ENCODE measurements around the gene SLC13A3.
"Not testable (repeated sequence)": the region's sequence is repeated elsewhere in the genome, so short reads cannot be mapped to it uniquely, and the experiment has no call there.

The SLC13A3 gene

DNA sequence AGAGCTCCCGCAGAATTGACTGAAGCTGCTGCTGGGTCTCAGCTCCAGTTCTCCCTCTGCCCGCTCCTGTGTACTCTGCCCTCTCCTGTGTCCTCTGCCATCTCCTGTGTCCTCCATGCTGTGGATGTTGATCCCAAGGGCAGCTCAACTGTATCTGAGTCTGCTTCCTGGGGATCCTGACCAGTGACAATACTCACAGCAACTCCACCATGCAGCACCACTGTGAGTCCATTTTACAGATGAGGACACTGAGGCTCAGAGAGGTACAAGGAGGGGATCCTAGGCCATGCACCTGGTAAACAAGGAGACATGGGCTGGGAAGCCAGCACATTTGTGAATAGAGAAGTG lies 29.4 kb upstream of the SLC13A3 start:
- no peak for DNase-seq

DNA sequence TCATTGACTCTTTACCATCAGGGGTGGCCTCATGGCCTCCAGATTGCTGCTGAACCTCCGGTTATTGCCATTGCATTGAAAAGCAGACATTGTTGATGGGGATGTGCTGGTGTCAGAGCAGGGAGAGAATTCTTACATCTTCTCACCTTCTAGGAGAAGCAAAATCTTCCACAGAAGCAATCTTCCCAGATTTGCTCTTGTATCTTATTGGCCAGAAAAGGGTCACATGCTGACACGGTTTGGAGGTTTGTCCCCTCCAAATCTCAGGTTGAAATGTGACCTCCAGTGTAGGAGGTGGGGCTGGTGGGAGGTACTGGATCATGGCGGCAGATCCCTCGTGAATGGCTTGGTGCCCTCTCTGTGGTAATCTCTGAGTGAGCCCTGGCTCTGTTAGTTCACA lies 27.3 kb upstream of the SLC13A3 start:
- no peak for DNase-seq

DNA sequence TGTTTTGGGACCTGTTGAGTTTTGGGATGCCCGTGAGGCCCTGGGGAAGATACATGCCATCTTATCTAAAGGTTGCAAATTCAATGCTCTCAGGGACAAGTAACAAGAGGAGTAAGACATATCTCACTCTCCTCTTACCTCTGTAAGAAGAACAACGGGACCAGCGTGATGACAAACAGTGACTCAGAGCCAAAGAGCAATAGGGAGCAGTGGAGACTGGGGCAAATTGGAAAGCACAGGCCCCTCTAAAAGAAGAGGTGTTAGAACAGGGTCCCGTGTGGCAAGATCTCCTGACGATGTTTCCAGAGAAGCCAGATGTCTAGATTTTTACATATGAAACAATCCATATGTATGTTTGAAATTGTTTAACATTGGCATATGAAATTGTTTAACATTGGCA lies 26.3 kb upstream of the SLC13A3 start:
- no peak for DNase-seq

DNA sequence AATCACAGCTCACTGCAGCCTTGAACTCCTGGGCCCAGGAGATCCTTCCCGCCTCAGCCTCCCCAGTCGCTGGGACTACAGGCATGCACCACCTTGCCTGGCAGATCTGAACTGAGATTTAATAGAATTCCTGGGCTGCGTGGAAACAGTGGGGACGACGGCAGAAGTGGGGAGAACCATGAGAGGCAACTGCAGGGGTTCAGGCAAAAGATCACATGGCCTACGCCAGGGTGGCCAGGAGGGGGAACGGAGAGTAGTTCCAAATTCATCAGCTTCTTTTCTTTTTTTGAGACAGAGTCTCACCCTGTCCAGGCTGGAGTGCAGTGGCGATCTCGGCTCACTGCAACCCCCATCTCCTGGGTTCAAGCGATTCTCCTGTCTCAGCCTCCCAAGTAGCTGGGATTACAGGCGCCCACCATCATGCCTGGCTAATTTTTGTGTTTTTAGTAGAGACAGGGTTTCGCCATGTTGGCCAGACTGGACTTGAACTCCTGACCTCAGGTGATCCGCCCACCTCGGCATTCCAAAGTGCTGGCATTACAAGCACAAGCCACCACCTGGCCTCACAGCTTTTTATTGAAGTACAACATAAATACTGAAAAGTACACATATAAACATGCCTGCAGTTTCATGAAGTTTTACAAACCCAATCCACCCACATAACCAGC lies 25.5 kb upstream of the SLC13A3 start:
- DNase-seq: not testable (repeated sequence)

DNA sequence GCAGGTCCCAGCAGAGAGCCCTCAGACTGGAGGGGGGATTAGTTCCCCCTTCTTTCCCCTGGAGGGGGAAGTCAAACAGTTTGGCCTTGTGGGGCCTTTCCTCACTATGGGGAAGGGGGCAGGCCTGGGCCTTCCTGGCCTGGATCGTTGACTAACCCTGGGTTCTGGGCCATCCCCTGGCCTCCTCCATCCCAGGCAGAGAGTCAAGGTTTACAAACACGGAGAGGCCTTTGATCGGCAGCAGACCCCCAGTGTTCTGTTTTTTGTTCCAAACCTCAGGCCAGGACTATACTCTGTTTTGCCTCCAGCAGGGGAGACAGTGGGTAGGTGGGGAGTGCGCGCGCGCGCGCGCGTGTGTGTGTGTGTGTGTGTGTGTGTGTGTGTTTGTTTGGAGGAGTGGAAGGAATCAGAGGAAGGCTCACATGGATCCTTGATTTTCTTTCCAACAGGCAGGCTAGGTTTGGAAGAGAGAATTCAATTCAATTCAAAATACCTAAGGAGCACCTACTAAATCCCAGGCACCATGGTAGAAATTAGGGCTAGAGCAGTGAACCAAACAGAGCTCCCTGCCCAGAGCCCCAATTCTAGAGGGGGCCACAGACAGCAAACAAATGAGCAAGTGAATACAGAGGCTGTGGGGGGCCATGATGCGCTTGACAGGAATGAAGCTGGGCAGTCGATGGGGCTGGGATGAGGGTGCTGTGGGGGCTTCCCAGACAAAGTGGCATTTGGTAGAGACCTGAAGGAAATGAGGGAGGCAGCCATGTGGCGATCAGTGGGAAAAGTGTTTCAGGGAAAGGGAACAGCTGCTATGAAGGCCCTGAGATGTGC lies 23.2 kb upstream of the SLC13A3 start:
- DNase-seq: no peak

DNA sequence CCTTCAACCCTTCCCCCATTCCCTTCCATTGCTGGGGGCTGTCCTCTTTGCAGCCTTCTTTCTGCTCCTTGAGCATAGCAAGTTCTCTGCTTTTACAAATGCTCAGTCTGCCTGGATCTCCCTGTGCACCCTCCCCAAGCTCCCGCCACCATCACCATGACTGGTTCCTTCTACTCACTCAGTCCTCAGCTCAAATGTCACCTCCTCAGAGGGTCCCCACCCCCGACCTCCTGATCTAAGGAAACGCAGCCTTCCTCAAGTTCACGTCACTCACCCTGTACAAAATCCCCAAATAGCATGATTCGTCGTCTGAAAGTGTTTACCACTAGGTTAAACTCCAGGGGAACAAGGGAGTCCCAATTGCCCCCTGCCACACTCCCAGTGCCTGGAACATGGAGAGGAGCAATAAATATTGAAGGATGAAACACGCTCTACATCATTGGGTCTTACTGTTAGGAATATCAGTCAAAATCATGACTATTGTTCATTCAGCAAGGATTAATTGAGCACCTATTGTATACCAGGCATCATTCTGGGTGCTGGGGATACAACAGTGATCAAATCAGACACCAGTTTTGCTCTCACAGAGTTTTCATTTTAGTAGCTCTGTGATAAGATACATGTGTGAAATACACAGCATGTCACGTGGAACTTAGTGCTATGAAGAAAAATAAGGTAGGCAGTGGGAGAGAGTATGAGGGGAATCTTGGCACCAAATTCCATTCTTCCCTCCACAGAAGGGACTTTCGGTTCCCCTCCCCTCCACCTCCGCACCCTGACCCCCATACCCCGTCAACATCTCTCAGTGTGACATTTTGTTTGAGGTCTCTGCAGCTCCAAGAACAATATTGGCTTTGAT lies 22.4 kb upstream of the SLC13A3 start:
- DNase-seq: no peak

DNA sequence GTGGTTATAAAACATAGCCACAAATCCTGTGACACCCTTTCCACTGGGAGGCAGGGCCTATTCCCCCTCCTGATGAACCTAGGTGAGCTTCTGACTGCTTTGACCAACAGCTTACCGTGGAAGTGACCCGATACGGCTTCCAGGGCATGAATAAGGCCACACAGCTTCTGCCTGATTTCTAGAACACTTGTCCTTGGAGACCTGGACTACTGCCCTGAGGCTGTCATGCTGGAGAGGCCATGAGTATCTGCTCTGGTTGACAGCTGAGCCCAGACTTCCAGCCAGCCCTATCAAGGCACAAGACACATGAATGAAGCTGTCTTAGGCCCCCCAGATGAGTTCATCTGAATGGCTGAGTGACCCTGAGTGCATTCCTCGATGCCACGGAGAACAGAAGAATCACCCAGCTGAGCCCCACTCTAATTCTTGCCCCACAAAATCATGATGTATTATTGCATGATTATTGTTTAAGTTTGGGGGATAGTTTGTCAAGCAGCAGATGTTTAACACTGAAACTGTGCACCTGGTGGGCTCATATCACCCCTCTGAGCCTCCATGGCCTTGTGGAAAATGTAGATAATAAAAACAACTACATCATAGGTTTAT lies 21.4 kb upstream of the SLC13A3 start:
- no peak for DNase-seq

DNA sequence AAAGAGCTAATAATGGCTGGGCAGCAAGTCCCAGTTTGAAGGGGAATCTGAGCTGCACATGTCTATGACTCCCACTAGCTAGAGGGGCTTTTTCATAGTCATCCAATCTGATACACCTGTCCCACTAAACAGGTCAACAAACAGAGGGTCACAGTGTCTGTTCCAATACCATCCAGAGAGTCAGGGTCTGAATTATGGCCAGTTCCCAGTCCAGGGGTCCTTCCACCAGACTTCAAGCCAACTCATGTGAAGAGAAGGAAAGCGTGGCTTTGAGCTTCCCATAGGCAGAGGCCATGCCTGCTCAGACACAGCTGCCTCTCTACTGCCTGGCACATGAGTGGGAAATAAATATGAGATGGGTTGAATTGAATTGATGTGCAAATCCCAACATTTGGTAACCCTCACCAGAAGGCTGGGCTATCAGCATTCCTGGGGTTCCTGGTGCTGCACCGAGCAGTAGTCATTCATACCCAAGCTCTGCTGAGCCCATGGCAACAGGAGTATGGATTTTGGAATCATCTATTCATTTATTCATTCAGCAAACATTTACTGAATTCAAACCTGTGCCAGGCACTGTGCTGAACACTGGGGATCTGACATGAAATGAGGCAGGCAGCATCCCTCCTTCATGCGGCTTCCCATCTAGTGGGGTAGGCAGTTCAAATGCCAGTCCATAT lies 20.7 kb upstream of the SLC13A3 start:
- no peak for DNase-seq

DNA sequence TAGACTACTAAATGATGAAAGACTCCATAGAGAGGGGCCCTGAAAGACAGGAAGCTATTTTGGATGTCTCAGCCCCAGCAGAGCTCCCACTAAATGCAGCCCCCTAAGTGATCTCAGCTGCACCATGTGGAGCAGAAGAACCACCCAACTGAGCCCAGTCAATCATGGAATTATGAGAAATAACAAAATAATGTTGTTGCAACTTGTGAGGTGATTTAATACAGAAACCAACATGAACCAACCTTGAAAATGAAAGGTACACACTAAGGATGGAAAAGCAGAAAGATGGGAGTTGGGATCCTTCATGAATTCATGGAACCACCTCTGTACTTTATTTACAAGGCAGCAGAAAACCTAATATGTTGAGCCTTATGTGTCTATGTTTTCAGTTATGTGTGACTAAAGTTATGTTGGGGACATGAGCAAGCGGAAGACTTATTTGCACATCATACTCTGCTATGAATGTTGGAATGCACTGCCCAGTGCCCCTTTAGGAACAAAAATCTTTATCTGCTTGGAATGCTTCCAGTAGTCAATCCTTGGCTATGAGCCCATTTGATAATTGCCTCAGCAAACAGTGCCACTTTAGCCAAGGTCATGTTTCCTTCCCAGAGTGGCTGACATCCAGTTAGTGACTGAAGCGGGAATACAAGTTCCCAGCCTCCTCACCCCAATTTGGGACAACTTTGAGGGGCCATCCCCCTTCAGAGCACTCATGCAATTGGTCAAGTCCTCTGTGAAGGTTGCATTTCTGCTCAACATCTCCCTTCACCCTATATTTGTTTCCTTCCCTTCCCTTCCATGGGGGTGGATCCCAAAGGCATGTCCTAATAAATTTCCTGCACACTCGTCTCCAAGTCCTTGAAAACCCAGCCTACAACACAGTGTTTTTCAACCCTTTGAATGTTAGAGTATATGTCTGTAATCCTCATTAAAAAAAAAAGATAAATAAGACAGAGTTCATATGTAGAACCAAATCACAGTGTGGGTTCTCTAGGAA lies 19.6 kb upstream of the SLC13A3 start:
- DNase-seq: no peak

DNA sequence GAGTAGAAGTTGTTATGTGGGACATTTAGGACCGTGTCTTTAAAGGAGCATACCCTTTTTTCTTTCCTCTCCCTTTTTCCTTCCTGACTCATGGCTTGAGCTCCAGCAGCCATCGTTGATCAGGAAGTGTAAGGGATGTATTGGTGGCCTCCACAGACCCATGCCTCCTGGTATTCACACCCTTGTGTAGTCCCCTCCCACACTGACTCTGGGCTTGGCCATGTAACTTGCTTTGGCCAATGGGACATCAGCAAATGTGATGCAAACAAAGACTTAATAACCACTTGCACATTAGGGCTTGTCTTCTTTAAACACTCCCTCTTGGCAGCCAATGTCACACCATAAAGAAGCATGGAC lies 18.9 kb upstream of the SLC13A3 start:
- no peak for DNase-seq

DNA sequence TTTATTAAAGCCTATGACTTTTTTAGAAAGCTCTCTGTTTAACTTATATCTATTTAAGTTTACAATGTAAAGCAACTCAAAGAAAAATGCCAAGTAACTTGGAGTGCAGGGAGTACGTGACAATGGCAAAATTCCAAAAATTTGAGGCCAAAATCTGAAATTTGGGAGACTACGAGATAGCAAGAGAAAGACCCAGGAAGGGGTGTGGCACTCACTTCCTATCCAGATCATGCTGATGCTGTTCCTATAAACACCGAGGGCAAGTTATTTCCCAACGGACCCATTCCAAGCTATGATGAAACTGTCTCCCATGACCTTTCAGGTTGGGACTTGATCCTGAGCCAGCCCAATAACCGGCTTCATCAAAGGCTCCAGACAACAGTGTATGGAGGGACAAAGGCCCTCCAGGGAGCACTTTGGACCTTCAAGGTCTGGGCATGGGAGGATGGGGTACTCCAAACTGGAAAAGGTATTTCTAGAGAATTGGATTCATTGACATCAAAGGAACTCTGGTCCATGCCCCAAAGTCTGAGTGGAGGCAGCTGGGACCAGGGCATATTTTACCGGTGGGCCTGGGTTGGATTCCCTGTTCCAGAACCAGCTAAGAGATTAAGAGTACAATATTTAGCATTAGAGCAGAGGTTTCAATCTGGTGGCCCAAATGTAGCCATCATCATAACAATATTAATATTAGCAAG lies 15.7 kb upstream of the SLC13A3 start:
- DNase-seq: no peak

DNA sequence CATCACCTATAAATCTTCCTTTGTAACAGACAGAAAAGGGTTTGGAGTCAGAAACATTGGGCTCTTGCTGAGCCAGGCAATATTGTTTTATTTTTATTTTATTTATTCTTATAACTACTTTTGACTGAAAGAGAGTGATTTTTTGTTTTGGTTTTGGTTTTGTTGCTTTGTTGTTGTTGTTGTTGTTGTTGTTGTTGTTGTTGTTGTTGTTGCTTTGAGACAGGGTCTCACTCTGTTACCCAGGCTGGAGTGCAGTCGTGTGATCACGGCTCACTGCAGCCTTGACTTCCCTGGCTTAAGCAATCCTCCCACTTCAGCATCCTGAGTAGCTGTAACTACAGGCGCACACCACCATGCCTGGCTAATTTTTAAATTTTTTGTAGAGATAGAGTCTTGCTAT lies 15.0 kb upstream of the SLC13A3 start:
- DNase-seq: no peak

DNA sequence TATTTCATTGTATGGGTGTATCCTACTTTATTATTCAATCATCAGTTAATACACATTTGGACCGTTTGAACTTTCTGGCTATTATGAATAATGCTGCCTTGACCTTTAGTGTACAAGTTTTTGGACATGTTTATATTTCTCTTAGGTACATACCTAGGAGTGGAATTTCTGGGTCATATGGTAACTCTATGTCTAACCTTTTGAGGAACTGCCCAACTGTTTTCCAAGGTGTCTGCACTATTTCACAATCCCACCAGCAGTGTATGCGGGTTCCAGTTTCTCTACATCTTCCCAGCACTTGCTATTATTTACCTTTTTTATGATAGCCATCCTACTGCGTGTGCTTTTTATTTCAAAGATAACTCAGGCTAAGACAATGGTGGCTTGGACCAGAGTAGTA lies 14.3 kb upstream of the SLC13A3 start:
- DNase-seq: no peak

DNA sequence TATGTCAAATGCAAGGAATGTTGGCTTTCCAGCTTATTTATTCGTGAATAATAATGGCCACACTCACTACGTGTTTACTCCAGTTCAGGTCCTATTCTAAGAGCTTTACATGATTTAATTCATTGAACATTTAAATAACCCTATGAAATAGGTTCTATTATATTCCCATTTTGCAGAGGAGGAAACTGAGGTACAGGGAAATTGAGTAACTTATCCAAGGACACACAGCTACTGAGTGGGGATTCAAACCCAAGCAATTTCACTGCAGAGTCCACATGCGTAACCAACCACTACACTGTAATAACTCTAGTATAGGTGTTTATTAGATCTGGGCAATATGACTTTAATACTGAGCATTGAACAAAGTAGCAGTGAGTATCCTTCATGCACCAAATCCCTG lies 12.3 kb upstream of the SLC13A3 start:
- no peak for DNase-seq

DNA sequence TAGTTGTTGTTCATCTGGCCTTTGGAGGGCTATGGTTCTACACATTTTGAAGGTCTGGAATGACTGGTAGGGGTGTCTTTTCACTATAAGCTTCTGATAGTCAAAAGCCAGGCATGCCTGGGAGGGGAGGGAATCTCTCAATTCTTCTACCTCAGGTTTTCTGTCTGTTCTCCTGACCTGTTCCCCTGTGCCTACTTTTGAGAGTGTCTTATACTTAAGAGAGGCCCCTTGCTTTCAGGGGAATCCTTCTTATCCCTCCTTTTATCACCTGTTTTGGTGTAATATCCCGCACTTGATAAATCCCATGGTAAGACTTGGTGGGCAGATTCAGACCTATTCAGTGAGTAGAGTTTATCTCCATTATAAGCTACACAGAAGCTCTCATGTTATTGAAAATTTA lies 10.4 kb upstream of the SLC13A3 start:
- no peak for DNase-seq

DNA sequence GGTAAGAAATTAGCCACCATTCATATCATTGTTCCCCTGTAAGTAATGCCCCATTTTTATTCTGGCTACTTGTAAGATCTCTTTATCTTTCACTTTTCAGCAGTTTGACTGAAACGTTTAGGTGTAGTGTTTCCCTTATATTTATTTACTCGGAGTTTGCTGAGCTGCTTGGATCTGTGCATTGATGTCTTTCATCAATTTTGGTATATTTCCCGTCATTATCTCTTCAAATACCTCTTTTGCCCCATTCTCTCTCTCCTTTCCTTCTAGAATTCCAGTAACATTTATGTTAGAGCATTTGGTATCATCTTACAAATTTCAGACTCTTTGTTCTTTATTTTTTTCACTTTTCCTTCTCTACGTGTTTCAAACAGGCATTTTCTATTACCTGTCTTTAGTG lies 9.2 kb upstream of the SLC13A3 start:
- DNase-seq: no peak

DNA sequence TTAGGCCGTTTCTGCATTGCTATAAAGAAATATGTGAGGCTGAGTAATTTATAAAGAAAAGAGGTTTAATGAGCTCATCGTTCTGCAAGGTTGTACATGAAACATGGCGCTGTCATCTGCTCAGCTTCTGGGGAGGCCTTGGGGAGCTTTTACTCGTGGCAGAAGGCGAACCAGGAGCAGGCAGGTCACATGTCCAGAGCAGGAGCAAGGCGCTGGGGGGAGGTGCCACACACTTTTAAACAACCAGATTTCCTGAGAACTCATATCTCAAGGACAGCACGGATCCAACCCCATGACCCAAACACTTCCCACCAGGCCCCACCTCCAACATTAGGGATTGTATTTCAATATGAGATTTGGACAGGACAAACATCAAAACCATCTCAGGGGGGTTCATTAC lies 6.4 kb upstream of the SLC13A3 start:
- DNase-seq: no peak

DNA sequence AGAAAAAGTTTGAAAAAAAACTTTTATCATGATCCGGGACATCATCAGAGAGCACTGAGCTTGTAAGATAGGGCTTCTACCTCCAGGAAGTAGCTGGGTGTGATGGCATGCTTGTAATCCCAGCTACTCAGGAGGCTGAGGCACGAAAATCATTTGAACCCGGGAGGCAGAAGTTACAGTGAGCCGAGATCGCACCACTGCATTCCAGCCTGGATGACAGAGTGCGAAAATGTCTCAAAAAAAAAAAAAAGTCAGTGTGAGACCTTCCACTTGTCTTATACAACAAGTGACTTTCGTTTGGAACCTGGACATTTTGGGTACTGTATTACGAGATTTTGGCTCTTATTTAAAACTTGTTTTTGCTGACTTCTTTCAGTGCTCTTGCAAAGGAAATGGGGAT lies 5.9 kb upstream of the SLC13A3 start:
- DNase-seq: no peak

DNA sequence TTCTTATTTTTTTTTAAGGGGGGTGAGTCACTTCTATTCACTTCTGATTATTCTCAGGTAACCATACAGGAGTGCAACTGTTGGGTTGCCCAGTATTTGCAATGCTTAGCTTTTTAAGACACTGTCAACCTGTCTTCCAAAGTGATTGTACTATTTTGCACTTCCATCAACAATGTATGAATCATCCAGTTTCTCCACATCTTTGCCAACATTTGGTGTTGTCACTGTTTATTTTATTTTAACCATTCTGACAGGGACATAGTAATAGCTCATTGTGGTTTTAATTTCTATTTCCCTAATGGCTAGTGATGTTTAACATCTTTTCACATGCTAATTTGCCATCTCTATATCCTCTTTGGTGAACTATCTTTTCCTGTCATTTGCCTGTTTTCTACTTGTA lies 1.4 kb upstream of the SLC13A3 start:
- no peak for DNase-seq

DNA sequence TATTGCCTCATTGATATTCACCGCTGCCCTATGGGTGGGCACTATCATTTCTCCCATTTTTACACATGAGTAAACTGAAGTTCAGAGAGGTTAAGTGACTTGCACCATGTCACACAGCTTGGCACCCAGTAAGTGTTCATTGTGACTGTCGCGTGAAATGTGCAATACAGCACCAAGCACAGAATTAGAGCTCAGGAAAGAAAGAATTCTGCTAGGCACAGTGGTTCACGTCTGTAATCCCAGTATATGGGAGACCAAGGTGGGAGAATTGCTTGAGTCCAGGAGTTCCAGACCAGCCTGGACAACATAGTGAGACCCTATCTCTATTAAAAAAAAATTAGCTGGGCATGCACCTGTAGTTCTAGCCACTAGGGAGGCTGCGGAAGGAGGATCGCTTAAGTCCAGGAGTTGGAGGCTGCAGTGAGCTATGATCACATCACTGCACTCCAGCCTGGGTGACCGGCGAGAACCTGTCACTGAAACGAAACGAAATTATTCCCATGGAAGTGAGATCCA lies 626 bp downstream of the SLC13A3 start:
- DNase-seq: no peak
